HEK293 (cell line): Measurements from ENCODE around the gene TRMT1.
A peak's percentile ranks its signal among the peaks of the same experiment; 100 is the strongest.

Source experiments
- BCL11B ChIP-seq: fragments of 450-650 bp; formaldehyde crosslinking; IDR thresholded peaks from 2 replicates; pipeline ENCODE4 v1.5.1; 2016; ENCODE audit warnings: low read depth, missing biosample characterization, missing genetic modification characterization
- FEZF1 ChIP-seq: fragments of 450-650 bp; formaldehyde crosslinking; IDR thresholded peaks from 2 replicates; pipeline ENCODE4 v1.5.1; 2016; ENCODE audit warnings: missing biosample characterization, missing genetic modification characterization
- KLF1 ChIP-seq: fragments of 450-650 bp; formaldehyde crosslinking; IDR thresholded peaks from 2 replicates; pipeline ENCODE4 v1.5.1; 2016; ENCODE audit warnings: missing biosample characterization, missing genetic modification characterization
- PRDM1 ChIP-seq: fragments of 450-650 bp; formaldehyde crosslinking; IDR thresholded peaks from 2 replicates; pipeline ENCODE4; 2016; ENCODE audit warnings: missing biosample characterization, missing genetic modification characterization
- YY2 ChIP-seq: fragments of 450-650 bp; formaldehyde crosslinking; IDR thresholded peaks from 2 replicates; pipeline ENCODE4 v1.5.1; 2016; ENCODE audit warnings: missing biosample characterization, missing genetic modification characterization
- ZBTB17 ChIP-seq: fragments of 450-650 bp; formaldehyde crosslinking; IDR thresholded peaks from 2 replicates; pipeline ENCODE4 v1.5.1; 2016; ENCODE audit warnings: missing biosample characterization, missing genetic modification characterization
- ZBTB20 ChIP-seq: fragments of 450-650 bp; formaldehyde crosslinking; IDR thresholded peaks from 2 replicates; pipeline ENCODE4 v1.5.1; 2016; ENCODE audit warnings: missing biosample characterization, missing genetic modification characterization
- ZEB2 ChIP-seq: fragments of 450-650 bp; formaldehyde crosslinking; IDR thresholded peaks from 2 replicates; pipeline ENCODE4 v1.5.1; 2016; ENCODE audit warnings: missing biosample characterization, missing genetic modification characterization
- ZFP41 ChIP-seq: fragments of 450-650 bp; formaldehyde crosslinking; IDR thresholded peaks from 2 replicates; pipeline ENCODE4 v1.5.1; 2016; ENCODE audit warnings: missing biosample characterization, missing genetic modification characterization, borderline replicate concordance
- ZNF133 ChIP-seq: fragments of 450-650 bp; formaldehyde crosslinking; IDR thresholded peaks from 2 replicates; pipeline ENCODE4 v1.5.1; 2016; ENCODE audit warnings: missing biosample characterization, missing genetic modification characterization
- ZNF169 ChIP-seq: fragments of 450-650 bp; formaldehyde crosslinking; IDR thresholded peaks from 2 replicates; pipeline ENCODE4 v1.5.1; 2016; ENCODE audit warnings: missing biosample characterization, missing genetic modification characterization
- ZNF174 ChIP-seq: fragments of 450-650 bp; formaldehyde crosslinking; IDR thresholded peaks from 2 replicates; pipeline ENCODE4 v1.5.0; 2017; ENCODE audit warnings: missing biosample characterization, mild to moderate bottlenecking, missing genetic modification characterization
- ZNF274 ChIP-seq, 2 experiments: fragments of 200-500 bp in 1 of 2; fragments of 450-650 bp in 1 of 2; sonication (Bioruptor generic) in 1 of 2; formaldehyde crosslinking in 1 of 2; IDR thresholded peaks; 2 replicates each; pipeline versions ENCODE4 v1.5.1 to v1.6.1; 2014 to 2016; ENCODE audit warnings: borderline replicate concordance in 1 of 2, inconsistent platforms in 1 of 2, low read length in 1 of 2, missing biosample characterization in 1 of 2, missing genetic modification characterization in 1 of 2
- ZNF335 ChIP-seq: fragments of 450-650 bp; formaldehyde crosslinking; conservative IDR thresholded peaks from 2 replicates; pipeline ENCODE4 v1.5.1; 2016; ENCODE audit warnings: missing biosample characterization, missing genetic modification characterization
- ZNF354C ChIP-seq: fragments of 450-650 bp; formaldehyde crosslinking; IDR thresholded peaks from 2 replicates; pipeline ENCODE4 v1.5.1; 2016; ENCODE audit warnings: missing biosample characterization, missing genetic modification characterization, low read depth, borderline replicate concordance
- ZNF391 ChIP-seq: fragments of 450-650 bp; formaldehyde crosslinking; IDR thresholded peaks from 2 replicates; pipeline ENCODE4 v1.5.1; 2016; ENCODE audit warnings: low read depth, missing biosample characterization, missing genetic modification characterization, borderline replicate concordance
- ZNF416 ChIP-seq: fragments of 450-650 bp; formaldehyde crosslinking; IDR thresholded peaks from 2 replicates; pipeline ENCODE4 v1.5.1; 2016; ENCODE audit warnings: missing biosample characterization, missing genetic modification characterization
- ZNF48 ChIP-seq: fragments of 450-650 bp; formaldehyde crosslinking; IDR thresholded peaks from 2 replicates; pipeline ENCODE4 v1.5.1; 2016; ENCODE audit warnings: missing biosample characterization, missing genetic modification characterization
- ZNF521 ChIP-seq: fragments of 450-650 bp; formaldehyde crosslinking; IDR thresholded peaks from 2 replicates; pipeline ENCODE4 v1.5.1; 2017; ENCODE audit warnings: missing biosample characterization, mild to moderate bottlenecking, missing genetic modification characterization
- ZNF548 ChIP-seq: fragments of 450-650 bp; formaldehyde crosslinking; IDR thresholded peaks from 2 replicates; pipeline ENCODE4 v1.5.1; 2016; ENCODE audit warnings: missing biosample characterization, missing genetic modification characterization
- ZNF560 ChIP-seq: fragments of 450-650 bp; formaldehyde crosslinking; IDR thresholded peaks from 2 replicates; pipeline ENCODE4 v1.5.1; 2017; ENCODE audit warnings: missing biosample characterization, missing genetic modification characterization, borderline replicate concordance
- ZNF600 ChIP-seq: fragments of 450-650 bp; formaldehyde crosslinking; IDR thresholded peaks from 2 replicates; pipeline ENCODE4 v1.5.1; 2016; ENCODE audit warnings: missing biosample characterization, missing genetic modification characterization
- ZNF658 ChIP-seq: fragments of 450-650 bp; formaldehyde crosslinking; IDR thresholded peaks from 2 replicates; pipeline ENCODE4; 2016; ENCODE audit warnings: missing biosample characterization, missing genetic modification characterization
- ZNF677 ChIP-seq: fragments of 450-650 bp; IDR thresholded peaks from 2 replicates; pipeline ENCODE4 v1.5.0; 2018; ENCODE audit warnings: missing biosample characterization, mild to moderate bottlenecking, missing genetic modification characterization, moderate library complexity
- ZNF768 ChIP-seq: fragments of 450-650 bp; formaldehyde crosslinking; IDR thresholded peaks from 2 replicates; pipeline ENCODE4 v1.5.1; 2018; ENCODE audit warnings: missing biosample characterization, mild to moderate bottlenecking, missing genetic modification characterization
- ZNF777 ChIP-seq: fragments of 450-650 bp; formaldehyde crosslinking; IDR thresholded peaks from 2 replicates; pipeline ENCODE4 v1.5.1; 2017; ENCODE audit warnings: missing biosample characterization, missing genetic modification characterization, borderline replicate concordance
- ZNF837 ChIP-seq: fragments of 450-650 bp; formaldehyde crosslinking; IDR thresholded peaks from 2 replicates; pipeline ENCODE4 v1.5.1; 2016; ENCODE audit warnings: missing biosample characterization, missing genetic modification characterization
- ZSCAN16 ChIP-seq: fragments of 450-650 bp; formaldehyde crosslinking; IDR thresholded peaks from 2 replicates; pipeline ENCODE4 v1.5.1; 2016; ENCODE audit warnings: missing biosample characterization, missing genetic modification characterization
- TF ChIP-seq, protein P1 (sequence below): fragments of 450-650 bp; formaldehyde crosslinking; conservative IDR thresholded peaks from 2 replicates; pipeline ENCODE4 v1.5.1; 2016; ENCODE audit warnings: low read depth, missing biosample characterization, missing genetic modification characterization
- TF ChIP-seq, protein P2 (sequence below): fragments of 450-650 bp; IDR thresholded peaks from 2 replicates; pipeline ENCODE4 v1.5.1; 2018; ENCODE audit warnings: missing biosample characterization, mild to moderate bottlenecking, missing genetic modification characterization
- TF ChIP-seq, protein P3 (sequence below): fragments of 450-650 bp; formaldehyde crosslinking; IDR thresholded peaks from 2 replicates; pipeline ENCODE4 v1.5.1; 2017; ENCODE audit warnings: missing biosample characterization, missing genetic modification characterization
- TF ChIP-seq, protein P4 (sequence below): fragments of 450-650 bp; formaldehyde crosslinking; IDR thresholded peaks from 2 replicates; pipeline ENCODE4 v1.5.1; 2017; ENCODE audit warnings: missing biosample characterization, missing genetic modification characterization

Gene TRMT1

DNA sequence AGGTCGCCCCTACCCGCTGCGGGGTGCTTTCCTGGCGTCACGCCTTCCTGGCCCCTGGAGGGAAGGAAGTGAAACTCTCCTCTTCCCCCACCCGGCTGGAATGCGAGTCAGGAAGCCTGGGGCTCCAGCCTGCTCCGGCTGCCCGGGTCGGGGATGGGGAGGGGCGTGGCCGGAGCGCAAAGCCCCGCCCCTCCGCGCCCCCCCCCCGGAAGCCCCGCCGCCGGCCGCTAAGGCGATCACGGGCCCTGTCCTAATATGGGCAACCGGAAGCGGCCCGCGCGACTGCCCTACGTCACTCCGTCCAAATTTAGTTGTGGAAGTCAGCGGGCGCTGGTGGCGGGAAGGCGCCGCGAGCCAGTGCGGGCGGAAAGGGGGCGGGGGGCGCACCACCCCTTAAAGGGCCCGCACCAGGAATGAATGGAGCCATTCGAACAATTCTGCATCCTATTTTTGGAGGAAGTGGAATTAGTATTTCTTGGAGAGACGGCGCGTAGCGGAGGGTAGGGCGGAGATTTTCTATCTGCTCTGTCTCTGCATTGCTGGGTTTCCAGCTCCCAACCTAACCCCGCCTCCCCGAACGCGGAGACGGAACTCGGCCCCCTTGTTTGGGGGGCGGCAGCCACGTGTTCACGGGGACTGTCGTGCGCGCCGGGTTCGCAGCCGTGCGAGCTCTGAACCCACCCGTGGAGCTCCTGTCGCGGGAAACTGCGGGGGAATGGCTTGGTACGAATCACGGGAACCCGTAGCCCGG, 35.2 kb upstream of the TRMT1 start (continued):
- TF ChIP-seq ZBTB17 (tag by site-specific recombination) (no peak; the same call in none of the 2 replicates), ZNF560 (tag by site-specific recombination) (no peak), ZEB2 (tag by site-specific recombination) (peak; percentile 62), ZNF677 (tag by site-specific recombination) (no peak), ZBTB20 (tag by site-specific recombination) (peak; percentile 78; the same call in 1 of the 2 replicates), ZNF169 (no peak), ZNF354C (tag by site-specific recombination) (no peak), ZNF548 (tag by site-specific recombination) (no peak), ZNF777 (tag by site-specific recombination) (no peak), ZNF521 (tag by site-specific recombination) (no peak), ZSCAN16 (tag by site-specific recombination) (no peak), ZNF274 (IDR thresholded peaks at IDR 0.05; ENCODE audit: low read length) (no peak), ZNF274 (tag by site-specific recombination; IDR thresholded peaks at IDR 0.05; ENCODE audit: borderline replicate concordance) (no peak), KLF1 (tag by site-specific recombination) (peak; percentile 50; the same call in 1 of the 2 replicates), ZNF658 (tag by site-specific recombination) (no peak), YY2 (tag by site-specific recombination) (no peak), ZNF600 (tag by site-specific recombination) (peak; percentile 60; the same call in 1 of the 2 replicates), PRDM1 (tag by site-specific recombination) (peak; percentile 49), ZNF133 (tag by site-specific recombination) (no peak), FEZF1 (tag by site-specific recombination) (no peak), ZNF174 (tag by site-specific recombination) (no peak), ZNF391 (tag by site-specific recombination) (no peak; the same call in 1 of the 2 replicates), ZNF768 (tag by site-specific recombination) (no peak), ZNF48 (tag by site-specific recombination) (no peak), BCL11B (tag by site-specific recombination) (peak; percentile 83; the same call in 1 of the 2 replicates), ZNF837 (tag by site-specific recombination) (no peak), ZNF335 (no peak), ZNF416 (no peak), ZFP41 (tag by site-specific recombination) (no peak)
- TF ChIP-seq, protein P1, sequence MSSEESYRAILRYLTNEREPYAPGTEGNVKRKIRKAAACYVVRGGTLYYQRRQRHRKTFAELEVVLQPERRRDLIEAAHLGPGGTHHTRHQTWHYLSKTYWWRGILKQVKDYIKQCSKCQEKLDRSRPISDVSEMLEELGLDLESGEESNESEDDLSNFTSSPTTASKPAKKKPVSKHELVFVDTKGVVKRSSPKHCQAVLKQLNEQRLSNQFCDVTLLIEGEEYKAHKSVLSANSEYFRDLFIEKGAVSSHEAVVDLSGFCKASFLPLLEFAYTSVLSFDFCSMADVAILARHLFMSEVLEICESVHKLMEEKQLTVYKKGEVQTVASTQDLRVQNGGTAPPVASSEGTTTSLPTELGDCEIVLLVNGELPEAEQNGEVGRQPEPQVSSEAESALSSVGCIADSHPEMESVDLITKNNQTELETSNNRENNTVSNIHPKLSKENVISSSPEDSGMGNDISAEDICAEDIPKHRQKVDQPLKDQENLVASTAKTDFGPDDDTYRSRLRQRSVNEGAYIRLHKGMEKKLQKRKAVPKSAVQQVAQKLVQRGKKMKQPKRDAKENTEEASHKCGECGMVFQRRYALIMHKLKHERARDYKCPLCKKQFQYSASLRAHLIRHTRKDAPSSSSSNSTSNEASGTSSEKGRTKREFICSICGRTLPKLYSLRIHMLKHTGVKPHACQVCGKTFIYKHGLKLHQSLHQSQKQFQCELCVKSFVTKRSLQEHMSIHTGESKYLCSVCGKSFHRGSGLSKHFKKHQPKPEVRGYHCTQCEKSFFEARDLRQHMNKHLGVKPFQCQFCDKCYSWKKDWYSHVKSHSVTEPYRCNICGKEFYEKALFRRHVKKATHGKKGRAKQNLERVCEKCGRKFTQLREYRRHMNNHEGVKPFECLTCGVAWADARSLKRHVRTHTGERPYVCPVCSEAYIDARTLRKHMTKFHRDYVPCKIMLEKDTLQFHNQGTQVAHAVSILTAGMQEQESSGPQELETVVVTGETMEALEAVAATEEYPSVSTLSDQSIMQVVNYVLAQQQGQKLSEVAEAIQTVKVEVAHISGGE (tag by site-specific recombination) = peak; percentile 70
- TF ChIP-seq, protein P2, sequence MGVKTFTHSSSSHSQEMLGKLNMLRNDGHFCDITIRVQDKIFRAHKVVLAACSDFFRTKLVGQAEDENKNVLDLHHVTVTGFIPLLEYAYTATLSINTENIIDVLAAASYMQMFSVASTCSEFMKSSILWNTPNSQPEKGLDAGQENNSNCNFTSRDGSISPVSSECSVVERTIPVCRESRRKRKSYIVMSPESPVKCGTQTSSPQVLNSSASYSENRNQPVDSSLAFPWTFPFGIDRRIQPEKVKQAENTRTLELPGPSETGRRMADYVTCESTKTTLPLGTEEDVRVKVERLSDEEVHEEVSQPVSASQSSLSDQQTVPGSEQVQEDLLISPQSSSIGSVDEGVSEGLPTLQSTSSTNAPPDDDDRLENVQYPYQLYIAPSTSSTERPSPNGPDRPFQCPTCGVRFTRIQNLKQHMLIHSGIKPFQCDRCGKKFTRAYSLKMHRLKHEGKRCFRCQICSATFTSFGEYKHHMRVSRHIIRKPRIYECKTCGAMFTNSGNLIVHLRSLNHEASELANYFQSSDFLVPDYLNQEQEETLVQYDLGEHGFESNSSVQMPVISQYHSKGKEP (tag by site-specific recombination) = peak; percentile 26; the same call in 1 of the 2 replicates
- TF ChIP-seq, protein P3, sequence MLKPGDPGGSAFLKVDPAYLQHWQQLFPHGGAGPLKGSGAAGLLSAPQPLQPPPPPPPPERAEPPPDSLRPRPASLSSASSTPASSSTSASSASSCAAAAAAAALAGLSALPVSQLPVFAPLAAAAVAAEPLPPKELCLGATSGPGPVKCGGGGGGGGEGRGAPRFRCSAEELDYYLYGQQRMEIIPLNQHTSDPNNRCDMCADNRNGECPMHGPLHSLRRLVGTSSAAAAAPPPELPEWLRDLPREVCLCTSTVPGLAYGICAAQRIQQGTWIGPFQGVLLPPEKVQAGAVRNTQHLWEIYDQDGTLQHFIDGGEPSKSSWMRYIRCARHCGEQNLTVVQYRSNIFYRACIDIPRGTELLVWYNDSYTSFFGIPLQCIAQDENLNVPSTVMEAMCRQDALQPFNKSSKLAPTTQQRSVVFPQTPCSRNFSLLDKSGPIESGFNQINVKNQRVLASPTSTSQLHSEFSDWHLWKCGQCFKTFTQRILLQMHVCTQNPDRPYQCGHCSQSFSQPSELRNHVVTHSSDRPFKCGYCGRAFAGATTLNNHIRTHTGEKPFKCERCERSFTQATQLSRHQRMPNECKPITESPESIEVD = peak; percentile 48
- TF ChIP-seq, protein P4, sequence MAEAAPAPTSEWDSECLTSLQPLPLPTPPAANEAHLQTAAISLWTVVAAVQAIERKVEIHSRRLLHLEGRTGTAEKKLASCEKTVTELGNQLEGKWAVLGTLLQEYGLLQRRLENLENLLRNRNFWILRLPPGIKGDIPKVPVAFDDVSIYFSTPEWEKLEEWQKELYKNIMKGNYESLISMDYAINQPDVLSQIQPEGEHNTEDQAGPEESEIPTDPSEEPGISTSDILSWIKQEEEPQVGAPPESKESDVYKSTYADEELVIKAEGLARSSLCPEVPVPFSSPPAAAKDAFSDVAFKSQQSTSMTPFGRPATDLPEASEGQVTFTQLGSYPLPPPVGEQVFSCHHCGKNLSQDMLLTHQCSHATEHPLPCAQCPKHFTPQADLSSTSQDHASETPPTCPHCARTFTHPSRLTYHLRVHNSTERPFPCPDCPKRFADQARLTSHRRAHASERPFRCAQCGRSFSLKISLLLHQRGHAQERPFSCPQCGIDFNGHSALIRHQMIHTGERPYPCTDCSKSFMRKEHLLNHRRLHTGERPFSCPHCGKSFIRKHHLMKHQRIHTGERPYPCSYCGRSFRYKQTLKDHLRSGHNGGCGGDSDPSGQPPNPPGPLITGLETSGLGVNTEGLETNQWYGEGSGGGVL (tag by site-specific recombination) = peak; percentile 97
